ENCODE measurements around the gene EVA1A. TPM values are rescaled to one million over a fixed set of nuclear protein-coding genes. Genes with fewer than 3 reads are reported as not detected.

Gene EVA1A
- total and polyA plus RNA-seq, 2 donors (not counting 1 experiment from before 2014, with no cell fraction given): 22.8 to 31.7 TPM

GRCh38 chr2:75564026-75564688 is 3.4 kb upstream of the EVA1A start:
- Histone ChIP-seq H3K9me3 (ENCODE audit: control insufficient read depth, insufficient read depth, low read depth, low read length) (no peaks in the 10 kb centered on the region), H3K27me3 (ENCODE audit: control insufficient read depth, insufficient read depth, low read length) (no peaks in the 10 kb centered on the region), H3K4me3 (replicated peaks in 1 of 4; ENCODE audit: control extremely low read depth in 1 of 4, insufficient read depth in 1 of 4, low read depth in 3 of 4, low read length in 4 of 4) (no peak overlapping the region), H3K36me3 (ENCODE audit: control insufficient read depth, insufficient read depth, low read length) (no peaks in the 10 kb centered on the region), H3K4me2 (ENCODE audit: extremely low read depth, insufficient read depth, low read length) (no peak overlapping the region), H3K4me1 (ENCODE audit: control insufficient read depth, extremely low read depth, insufficient read depth, low read length) (peaks cover 10% of the 10 kb centered on the region), H3K79me2 (ENCODE audit: control insufficient read depth, insufficient read depth, low read length) (peaks cover 11% of the 10 kb centered on the region), H2AFZ (ENCODE audit: low read length) (no peak overlapping the region), H3K9ac (ENCODE audit: insufficient read depth, low read length) (no peak overlapping the region), H4K20me1 (ENCODE audit: control insufficient read depth, extremely low read depth, insufficient read depth, low read length) (no peaks in the 10 kb centered on the region), H3K27ac (ENCODE audit: insufficient read depth, low read length) (no peak overlapping the region)
- DNase-seq (ENCODE audit: low read depth in 2 of 2): peak in 1 of 2 donors; percentile 54
- TF ChIP-seq CTCF (conservative IDR thresholded peaks at IDR 0.05 in 1 of 2, IDR thresholded peaks at IDR 0.05 in 1 of 2; ENCODE audit: low read depth in 1 of 2, low read length in 2 of 2): no peak
- no peak for TF ChIP-seq EZH2 (IDR thresholded peaks at IDR 0.05; ENCODE audit: low read length, missing control alignments)

DNA sequence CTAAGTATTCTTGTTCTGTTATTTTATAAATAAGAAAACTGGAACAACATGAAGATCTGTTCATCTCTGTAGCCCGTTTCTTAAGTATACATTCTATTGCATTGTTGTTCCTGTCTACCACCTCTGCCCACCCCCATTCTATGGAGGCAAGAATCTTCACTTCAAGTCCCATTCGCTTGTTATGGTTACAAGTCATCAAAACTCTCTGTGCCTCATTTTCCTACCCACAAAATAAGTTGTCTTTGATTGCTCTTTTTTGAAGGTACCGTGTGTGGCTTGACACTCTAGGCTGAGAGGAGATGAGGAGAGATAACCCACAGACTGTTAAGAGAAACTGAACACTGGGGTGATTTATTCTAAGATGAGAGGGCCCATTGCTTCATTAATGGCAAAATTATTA is 2.9 kb upstream of the EVA1A start:
- Histone ChIP-seq H4K20me1 (ENCODE audit: control insufficient read depth, extremely low read depth, insufficient read depth, low read length) (no peaks in the 10 kb centered on the region), H3K79me2 (ENCODE audit: control insufficient read depth, insufficient read depth, low read length) (peaks cover 17% of the 10 kb centered on the region), H3K4me3 (replicated peaks in 1 of 4; ENCODE audit: control extremely low read depth in 1 of 4, insufficient read depth in 1 of 4, low read depth in 3 of 4, low read length in 4 of 4) (no peak overlapping the region), H3K27ac (ENCODE audit: insufficient read depth, low read length) (no peak overlapping the region), H3K27me3 (ENCODE audit: control insufficient read depth, insufficient read depth, low read length) (no peaks in the 10 kb centered on the region), H3K4me1 (ENCODE audit: control insufficient read depth, extremely low read depth, insufficient read depth, low read length) (peaks cover 12% of the 10 kb centered on the region), H3K36me3 (ENCODE audit: control insufficient read depth, insufficient read depth, low read length) (no peaks in the 10 kb centered on the region), H3K4me2 (ENCODE audit: extremely low read depth, insufficient read depth, low read length) (no peak overlapping the region), H3K9ac (ENCODE audit: insufficient read depth, low read length) (no peak overlapping the region), H2AFZ (ENCODE audit: low read length) (no peak overlapping the region), H3K9me3 (ENCODE audit: control insufficient read depth, insufficient read depth, low read depth, low read length) (no peaks in the 10 kb centered on the region)
- DNase-seq (ENCODE audit: low read depth in 2 of 2): no peak
- TF ChIP-seq CTCF (conservative IDR thresholded peaks at IDR 0.05 in 1 of 2, IDR thresholded peaks at IDR 0.05 in 1 of 2; ENCODE audit: low read depth in 1 of 2, low read length in 2 of 2) (no peak), EZH2 (IDR thresholded peaks at IDR 0.05; ENCODE audit: low read length, missing control alignments) (no peak)

- Histone ChIP-seq H4K20me1 (ENCODE audit: control insufficient read depth, extremely low read depth, insufficient read depth, low read length) (no peaks in the 10 kb centered on the region), H3K9me3 (ENCODE audit: control insufficient read depth, insufficient read depth, low read depth, low read length) (no peaks in the 10 kb centered on the region), H3K4me3 (replicated peaks in 1 of 4; ENCODE audit: control extremely low read depth in 1 of 4, insufficient read depth in 1 of 4, low read depth in 3 of 4, low read length in 4 of 4) (no peak overlapping the region), H3K36me3 (ENCODE audit: control insufficient read depth, insufficient read depth, low read length) (no peaks in the 10 kb centered on the region), H3K27ac (ENCODE audit: insufficient read depth, low read length) (no peak overlapping the region), H2AFZ (ENCODE audit: low read length) (no peak overlapping the region), H3K4me1 (ENCODE audit: control insufficient read depth, extremely low read depth, insufficient read depth, low read length) (peaks cover 12% of the 10 kb centered on the region), H3K4me2 (ENCODE audit: extremely low read depth, insufficient read depth, low read length) (no peak overlapping the region), H3K79me2 (ENCODE audit: control insufficient read depth, insufficient read depth, low read length) (peaks cover 28% of the 10 kb centered on the region), H3K9ac (ENCODE audit: insufficient read depth, low read length) (no peak overlapping the region), H3K27me3 (ENCODE audit: control insufficient read depth, insufficient read depth, low read length) (no peaks in the 10 kb centered on the region)
- TF ChIP-seq CTCF (conservative IDR thresholded peaks at IDR 0.05 in 1 of 2, IDR thresholded peaks at IDR 0.05 in 1 of 2; ENCODE audit: low read depth in 1 of 2, low read length in 2 of 2) (no peak), EZH2 (IDR thresholded peaks at IDR 0.05; ENCODE audit: low read length, missing control alignments) (no peak)
- peak in 1 of 2 donors; percentile 61 for DNase-seq (ENCODE audit: low read depth in 2 of 2)
Measured at GRCh38 chr2:75562513-75562864, 1.8 kb upstream of the EVA1A start.

Measured in fibroblast of lung (primary cell).